CD1c-positive myeloid dendritic cell (primary cell): Measurements from ENCODE around the gene CYS1.
"Not testable (repeated sequence)": the region's sequence is repeated elsewhere in the genome, so short reads cannot be mapped to it uniquely, and the experiment has no call there.

ENCODE experiments used
- DNase-seq: peaks from one replicate; pipeline ENCODE4 v3.0.0-alpha.2; 2016; ENCODE audit errors: extremely low spot score

The CYS1 gene

DNA sequence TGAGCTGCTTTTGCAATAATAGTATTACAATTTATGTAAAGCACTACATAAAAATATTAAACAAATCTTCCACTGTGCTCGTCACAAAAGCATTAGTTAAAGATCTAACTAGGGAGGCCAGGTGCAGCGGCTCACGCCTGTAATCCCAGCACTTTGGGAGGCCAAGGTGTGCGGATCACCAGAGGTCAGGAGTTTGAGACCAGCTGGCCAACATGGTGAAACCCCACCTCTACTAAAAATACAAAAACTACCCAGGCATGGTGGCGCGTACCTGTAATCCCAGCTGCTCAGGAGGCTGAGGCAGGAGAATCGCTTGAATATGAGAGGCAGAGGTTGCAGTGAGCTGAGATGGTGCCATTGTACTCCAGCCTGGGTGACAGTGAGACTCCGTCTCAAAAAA is 49.4 kb downstream of the CYS1 start:
- DNase-seq: not testable (repeated sequence)

DNA sequence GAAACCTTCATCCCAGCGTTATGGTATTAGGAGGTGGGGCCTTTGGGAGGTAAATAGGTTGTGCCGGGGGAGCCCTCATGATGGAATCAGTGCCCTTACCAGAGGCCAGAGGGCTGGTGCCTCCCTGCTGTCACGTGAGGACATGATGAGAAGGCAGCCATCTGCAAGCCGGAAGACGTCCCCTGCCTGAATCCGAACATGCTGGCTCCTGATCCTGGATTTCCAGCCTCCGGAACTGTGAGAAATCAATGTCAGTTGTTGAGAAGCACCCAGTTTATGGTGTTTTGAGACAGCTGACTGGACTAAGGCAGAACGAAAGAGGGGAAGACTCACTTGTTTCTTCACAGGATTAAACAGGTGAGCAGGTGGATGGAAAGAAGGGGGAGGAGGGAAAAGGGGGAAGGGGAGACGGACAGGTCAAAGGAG is 49.9 kb downstream of the CYS1 start:
- no peak for DNase-seq

DNA sequence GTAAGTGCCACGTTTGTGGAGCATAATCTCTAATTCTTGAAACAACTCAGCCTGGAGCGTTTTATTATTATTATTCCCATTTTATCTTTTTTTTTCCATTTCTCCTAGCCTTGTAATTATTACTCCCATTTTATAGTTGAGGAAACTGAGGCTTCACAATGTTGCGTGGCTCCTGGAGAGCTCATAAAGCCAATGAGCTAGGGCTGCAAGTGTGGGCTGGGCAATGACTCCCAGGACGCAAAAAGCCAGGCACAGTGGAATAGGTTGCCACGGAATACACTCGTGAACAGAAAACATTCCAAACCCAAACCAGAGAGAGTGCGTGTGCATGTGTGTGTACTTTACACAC is 50.4 kb downstream of the CYS1 start:
- DNase-seq: no peak

DNA sequence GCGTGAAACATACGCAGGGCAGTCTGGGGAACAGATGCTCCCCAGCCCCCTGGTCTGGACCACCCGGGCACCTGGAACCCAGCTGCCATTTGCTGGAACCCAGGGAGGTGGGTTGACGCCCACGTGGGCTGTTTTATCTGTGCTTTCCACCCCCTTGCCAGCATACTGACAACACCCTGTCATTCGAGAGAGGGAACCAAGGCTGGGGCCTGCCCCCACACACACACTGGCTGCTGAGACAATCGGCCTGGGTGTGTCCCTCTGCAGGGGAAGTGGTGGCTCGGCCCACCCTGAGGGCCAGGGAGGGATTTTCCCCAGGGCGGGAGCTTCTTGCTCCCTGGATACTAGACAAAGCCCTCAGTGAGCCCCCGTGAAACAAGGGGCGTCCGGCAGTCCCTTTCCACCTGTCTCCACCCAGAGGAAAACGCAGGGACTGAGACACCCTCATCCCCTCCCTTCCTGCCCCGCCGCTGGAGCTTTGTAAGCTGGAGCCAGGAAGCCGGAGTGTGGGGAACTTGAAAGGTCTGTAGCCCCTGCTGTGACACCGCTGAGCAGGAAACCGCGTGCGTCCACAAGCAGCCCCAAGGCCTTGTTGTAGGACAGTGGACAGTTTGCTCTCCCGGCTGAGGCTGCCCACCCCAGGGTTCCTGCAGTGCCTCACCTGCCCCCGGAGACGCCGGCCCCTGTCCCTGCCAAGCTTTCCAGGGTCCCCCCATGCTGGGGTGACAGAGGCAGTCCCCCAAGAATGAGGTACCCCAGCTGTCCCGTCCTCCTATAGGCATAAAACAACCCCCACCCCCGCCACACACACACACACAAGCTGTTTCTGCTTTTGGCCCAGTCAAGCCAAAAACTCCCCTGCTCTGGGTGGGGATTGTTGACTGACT is 51.0 kb downstream of the CYS1 start:
- DNase-seq: peak; percentile 93

DNA sequence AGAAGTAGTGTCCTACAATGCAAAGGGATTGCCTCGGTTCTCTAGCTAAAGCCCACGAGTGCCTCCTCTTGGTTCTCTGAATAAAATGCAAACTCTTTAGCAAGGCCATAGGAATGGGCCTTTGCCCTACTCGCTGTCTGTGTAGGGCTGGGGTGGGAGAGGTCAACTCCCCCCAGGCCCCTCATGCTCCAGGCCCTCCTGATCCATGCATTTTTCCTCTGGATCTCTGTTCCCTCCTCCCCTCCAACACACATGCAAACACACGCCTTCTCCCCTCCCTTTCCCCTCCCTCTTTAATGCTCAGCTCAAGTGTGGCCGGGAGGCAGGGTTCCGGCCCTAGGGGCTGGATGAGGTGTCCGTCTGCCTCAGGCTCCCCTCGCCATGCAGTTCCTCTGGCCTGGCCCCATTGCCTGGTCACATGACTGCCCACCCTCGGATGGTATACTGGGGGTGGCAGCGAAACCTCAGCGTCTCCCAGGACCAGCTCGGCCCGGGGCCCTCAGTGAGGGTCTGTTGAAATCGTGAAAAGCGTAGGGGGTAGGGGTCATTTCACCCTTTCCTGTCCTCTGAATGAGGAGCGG is 51.7 kb downstream of the CYS1 start:
- DNase-seq: peak; percentile 61

DNA sequence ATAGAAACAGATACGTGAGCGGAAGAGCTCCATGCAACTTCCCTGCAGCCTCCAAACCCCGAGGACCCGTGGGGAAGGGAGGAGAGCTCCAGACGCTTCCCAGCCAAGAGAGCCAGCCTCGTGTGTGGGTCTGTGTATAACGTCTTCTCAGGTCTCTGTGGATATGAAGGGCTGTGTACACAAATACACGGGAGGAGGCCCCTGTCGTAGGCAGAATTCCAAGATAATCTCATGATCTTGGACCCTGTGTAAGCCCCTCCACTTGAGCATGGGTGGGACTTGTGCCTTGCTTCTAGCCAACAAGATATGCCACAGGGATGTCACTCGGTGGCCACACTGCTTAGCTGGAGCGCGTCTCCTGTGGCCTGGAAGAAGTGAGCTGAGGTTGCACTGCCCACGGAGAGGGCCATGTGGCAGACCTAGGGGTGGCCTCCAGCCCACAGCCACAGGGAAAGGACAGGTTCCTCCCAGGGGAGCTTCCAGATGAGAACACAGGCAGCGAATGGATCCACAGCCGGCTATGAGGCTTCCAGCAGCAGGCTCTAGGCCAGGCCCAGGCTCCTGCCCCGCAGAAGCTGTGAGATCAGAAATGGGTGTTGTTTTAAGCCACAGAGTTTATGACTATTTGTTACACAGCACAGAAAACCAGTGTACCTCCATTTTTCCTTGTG is 52.4 kb downstream of the CYS1 start:
- DNase-seq: no peak

DNA sequence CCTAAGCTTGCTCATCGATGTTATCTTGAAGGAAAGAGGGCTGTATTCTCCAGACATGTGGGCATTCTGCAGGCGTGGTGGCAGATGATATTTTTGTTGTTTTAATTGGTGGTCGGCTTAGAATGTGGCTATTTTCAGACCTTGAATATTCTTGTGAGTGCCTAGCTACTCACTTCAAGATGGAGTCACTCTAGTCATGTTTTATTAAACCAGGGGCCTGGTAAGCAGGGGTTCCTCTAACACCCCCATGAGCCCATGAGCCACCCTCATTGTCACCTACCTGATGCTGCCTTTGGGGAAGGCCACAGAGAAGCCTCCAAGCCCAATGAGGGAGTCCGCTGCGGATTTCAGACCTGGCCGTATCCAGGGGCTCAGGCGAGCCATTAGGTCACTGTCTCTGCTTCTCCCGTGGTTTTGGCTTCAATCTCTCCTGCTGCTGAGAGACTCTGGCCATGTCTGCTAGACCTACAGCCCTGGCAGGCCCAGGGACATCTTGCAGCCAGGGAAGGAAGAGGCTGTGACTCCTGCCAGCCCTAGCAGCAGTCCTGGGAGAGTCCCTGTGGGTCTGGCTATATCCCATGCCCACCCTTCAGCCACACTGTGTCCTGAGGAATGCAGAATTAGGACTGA is 53.2 kb downstream of the CYS1 start:
- no peak for DNase-seq

DNA sequence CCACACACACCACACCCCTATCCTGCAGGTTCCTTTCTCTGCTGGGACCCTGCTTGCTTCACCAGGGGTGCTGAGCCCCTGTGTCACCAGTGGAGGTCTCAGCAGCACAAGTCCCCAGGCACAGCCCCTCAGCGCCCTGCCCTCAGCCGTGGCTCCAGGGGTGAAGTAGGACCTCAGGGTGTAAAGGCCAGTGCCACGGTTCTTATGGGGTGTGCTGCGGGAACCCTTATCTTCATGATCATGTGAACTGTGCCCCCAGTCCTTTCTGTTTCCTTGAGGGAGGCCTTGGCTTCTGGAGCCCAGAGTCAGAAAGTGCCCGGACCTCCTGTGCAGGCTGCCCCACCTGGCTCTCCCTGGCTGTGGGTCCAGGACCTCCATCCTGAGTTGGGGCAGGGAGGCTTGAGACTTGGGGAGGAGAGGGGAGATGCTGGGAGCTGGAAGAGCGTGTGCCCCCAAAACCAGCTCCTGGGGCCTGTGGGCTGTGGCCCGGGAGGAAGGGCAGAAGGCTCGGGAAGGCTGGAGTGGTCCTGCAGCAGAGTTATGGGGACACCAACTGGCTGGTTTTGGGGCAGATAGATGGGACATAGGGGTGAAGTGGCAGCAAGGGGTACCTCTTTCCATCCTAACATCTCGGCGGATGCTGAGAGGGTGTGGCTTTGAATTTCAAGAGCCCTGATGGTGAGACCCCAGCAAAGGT is 57.1 kb downstream of the CYS1 start:
- no peak for DNase-seq

DNA sequence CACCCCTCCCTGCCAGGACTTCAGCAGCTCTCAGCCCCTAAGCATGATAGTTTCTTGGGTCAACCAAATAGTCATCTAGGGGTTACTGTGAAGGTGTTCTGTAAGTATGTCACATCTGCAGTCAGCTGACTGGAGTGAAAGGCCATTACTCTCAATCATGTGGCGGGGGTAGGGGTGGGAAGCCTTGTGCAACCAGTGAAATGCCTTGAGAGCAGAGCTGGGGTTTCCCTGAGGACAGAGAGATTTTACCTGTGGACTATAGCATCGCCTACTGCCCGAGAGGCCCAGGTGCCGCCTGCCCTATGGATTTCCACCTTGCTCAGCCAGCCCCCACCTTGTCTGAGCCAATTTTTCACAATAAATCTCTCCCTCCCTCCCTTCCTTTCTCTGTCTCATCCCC is 57.8 kb downstream of the CYS1 start:
- no peak for DNase-seq

DNA sequence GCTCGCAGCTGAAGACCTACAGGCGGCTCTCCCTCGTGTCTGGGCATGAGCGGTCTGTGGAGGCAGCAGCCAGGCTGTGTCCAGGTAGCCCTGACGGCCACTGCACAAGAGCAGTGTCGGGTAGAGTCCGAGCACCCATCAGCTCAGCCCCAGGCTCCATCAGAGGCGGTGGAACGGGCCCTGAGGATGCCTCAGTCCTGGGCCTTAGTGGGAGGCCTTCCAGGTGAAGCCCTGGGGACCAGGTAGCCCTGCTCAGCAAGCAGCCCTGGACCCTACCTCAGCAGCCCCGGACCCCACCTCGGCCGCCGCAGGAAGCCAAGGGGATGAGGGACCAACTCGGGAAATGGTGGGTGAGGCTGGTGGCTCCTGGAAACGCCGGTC is 58.2 kb downstream of the CYS1 start:
- DNase-seq: no peak

DNA sequence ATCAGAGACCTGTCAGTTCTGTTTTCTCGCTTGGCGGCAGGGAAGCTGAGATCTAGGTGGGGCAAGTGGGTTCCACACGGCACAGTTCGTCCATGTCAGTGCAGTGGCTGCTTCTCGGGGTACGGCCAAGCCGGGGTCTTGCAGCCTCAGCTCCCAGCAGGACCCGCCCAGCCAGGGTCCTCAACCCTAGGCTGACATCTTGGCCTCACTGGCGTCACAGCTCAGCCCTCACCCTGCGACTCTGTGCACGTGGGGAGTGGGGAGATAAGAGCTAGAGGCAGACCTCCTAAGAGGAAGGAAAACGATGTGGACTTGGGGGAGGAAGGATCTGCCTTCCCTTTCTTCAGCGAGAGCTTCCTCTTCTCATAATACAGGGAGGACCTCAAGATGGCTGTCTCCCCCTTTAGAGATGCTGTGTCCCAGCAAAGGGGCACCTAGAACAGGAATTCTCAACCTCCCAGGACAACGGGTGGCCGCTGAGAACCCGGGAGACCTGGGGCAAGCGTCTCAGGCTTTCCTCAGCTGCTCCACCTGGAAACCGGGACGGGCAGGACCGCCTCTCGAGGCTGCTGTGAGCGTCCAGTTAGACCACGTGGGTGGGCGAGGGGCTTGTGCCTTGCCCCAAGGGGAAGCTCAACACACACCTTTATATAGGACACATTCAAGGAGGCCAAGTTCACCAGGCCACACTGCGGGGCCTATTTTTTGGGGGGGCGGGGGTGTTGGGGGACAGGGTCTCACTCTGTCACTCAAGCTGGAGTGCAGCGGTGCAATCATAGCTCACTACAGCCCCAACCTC is 60.4 kb downstream of the CYS1 start:
- peak; percentile 49 for DNase-seq

DNA sequence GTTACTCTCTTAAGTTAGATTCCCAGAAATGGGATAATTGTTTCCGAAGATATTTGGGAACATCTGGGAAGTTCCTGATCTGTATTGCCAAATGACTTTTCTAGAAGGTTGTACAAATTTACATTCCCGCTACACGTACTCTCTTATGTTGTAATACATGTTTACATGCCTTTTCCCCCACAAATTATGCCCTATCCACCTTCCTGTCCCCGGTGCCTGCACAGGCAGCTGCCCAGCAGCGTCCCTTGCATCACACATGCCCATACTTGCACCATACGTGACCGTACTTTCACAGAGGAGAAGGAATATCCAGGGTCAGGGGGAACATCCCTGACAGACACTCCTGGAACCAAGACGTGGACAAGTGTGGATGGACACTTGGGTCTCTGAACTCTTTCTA is 61.0 kb downstream of the CYS1 start:
- DNase-seq: peak; percentile 38

DNA sequence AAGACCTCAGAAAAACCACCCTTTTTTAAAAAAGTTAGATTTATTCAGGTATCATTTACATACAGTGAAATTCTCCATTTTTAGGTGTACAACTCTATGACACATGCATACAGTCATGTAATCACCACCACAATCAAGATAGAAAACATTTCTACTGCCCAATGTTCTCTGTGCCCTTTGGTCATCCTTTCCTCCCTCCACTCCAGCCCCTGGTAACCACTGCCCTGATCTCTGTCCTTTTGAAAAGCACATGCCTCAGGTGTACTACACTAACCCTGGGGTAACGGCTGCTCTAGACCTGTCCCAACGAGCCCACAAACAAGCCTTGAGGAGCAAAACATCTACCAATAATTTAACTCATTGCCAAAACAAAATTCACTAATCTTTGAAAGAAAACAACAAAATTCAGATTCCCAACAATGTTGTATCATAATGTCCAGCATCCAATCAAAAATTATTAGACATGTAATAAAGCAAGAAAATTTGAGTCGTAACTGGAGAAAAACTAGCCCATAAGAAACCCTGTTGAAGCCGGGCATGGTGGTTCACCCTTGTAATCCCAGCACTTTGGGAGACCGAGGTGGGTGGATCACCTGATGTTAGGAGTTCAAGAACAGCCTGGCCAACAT is 62.8 kb downstream of the CYS1 start:
- no peak for DNase-seq

DNA sequence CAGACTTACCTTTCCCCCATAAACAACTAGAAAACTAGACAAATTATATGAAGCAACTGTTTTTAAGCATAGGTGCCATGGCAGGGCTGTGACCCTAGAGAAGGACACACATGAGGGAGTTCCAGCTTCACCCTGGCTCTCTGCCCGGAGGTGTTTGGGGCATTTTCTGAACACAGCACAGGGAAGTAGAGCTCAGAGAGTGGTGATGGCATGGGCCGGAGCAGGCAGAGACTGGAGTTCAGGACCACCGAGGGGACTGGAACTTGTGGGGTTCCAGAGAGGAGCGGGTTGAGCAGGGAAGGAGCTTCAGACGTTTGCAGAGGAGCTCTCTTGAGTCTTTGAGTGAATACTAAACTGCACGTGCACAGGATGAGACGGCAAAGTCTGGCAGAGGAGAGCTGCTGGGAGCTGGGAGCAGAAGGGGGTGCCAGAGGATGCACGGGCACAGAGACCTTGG is 63.4 kb downstream of the CYS1 start:
- DNase-seq: no peak

DNA sequence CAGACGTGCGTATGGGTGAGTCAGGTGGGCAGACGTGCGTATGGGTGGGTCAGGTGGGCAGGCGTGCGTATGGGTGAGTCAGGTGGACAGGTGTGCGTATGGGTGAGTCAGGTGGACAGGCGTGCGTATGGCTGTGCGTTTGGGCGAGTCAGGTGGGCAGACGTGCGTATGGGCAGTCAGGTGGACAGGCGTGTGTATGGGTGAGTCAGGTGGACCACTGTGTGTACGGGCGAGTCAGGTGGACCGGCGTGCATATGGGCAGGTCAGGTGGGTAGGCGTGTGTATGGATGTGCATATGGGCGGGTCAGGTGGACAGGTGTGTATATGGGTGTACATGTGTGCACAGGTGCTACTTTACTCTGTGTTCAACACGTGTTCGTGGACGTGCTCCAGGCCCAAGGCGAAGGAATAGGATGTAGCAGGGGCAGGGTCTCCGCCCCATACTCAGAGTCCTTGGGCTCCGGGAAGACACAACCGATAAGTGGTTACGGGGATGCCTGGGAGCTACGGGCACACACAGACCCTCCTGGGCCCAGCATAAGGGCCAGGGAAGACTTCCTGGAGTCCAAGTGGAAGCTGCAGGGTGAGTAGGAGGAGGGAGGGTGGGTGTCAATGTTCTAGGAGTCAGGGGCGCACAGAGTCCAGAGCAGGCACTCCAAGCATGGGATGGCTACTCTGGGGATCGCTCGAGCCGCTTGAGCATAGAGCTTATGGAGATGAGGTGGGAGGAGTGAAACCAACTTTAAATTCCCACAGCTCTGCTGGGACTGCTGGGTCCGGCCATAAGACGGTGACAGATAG is 64.0 kb downstream of the CYS1 start:
- no peak for DNase-seq

DNA sequence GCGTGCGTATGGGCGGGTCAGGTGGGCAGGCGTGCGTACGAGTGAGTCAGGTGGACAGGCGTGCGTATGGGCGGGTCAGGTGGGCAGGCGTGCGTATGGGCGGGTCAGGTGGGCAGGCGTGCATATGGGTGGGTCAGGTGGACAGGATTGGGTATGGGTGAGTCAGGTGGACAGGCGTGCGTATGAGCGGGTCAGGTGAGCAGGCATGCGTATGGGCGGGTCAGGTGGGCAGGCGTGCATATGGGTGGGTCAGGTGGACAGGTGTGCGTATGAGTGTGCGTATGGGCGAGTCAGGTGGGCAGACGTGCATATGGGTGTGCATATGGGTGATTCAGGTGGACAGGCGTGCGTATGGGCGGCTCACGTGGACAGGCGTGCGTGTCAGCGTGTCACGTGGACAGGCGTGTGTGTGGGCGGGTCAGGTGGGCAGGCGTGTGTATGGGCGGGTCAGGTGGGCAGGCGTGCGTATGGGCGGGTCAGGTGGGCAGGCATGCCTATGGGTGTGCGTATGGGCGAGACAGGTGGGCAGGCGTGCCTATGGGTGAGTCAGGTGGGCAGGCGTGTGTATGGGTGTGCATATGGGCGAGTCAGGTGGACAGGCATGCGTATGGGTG is 64.7 kb downstream of the CYS1 start:
- not testable (repeated sequence) for DNase-seq

DNA sequence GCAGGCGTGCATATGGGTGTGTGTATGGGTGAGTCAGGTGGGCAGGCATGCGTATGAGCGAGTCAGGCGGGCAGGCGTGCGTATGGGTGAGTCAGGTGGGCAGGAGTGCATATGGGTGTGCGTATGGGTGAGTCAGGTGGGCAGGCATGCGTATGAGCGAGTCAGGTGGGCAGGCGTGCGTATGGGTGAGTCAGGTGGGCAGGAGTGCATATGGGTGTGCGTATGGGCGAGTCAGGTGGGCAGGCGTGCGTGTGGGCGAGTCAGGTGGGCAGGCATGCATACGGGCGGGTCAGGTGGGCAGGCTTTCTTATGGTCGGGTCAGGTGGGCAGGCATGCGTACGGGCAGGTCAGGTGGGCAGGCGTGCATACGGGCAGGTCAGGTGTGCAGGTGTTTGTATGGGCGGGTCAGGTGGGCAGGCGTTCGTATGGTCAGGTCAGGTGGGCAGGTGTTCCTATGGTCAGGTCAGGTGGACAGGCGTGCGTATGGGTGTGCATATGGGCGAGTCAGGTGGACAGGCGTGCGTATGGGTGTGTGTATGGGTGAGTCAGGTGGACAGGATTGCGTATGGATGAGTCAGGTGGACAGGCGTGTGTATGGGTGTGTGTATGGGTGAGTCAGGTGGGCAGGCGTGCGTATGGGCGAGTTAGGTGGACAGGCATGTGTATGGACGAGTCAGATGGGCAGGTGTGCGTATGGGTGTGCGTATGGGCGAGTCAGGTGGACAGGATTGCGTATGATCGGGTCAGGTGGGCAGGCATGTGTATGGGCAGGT is 65.6 kb downstream of the CYS1 start:
- DNase-seq: no peak

DNA sequence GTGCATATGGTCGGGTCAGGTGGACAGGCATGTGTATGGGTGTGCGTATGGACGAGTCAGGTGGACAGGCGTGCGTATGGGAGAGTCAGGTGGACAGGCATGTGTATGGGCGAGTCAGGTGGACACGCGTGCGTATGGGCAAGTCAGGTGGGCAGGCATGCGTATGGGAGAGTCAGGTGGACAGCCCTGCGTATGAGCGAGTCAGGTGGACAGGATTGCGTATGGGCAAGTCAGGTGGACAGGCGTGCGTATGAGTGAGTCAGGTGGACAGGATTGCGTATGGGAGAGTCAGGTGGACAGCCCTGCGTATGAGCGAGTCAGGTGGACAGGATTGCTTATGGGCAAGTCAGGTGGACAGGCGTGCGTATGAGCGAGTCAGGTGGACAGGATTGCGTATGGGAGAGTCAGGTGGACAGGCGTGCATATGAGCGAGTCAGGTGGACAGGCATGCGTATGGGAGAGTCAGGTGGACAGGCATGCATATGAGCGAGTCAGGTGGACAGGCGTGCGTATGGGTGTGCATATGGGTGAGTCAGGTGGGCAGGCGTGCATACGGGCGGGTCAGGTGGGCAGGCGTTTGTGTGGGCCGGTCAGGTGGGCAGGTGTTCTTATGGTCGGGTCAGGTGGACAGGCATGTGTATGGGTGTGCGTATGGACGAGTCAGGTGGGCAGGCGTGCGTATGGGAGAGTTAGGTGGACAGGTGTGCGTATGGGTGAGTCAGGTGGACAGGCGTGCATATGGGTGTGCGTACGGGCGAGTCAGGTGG is 66.4 kb downstream of the CYS1 start:
- DNase-seq: not testable (repeated sequence)
